Subcutaneous adipose tissue (tissue), 4 donors: Measurements from ENCODE around the gene TMEM170B. TPM values are rescaled to one million over a fixed set of nuclear protein-coding genes. Genes with fewer than 3 reads are reported as not detected.

ENCODE experiments used
- CTCF ChIP-seq: fragments of 450-650 bp; IDR thresholded peaks from one replicate; pipeline ENCODE4 v1.5.1; 2016; ENCODE audit warnings: low read depth, mild to moderate bottlenecking, control low read depth, antibody characterized with exemption, moderate library complexity
- total RNA-seq, 4 donors: library from RNA; depleted of rRNA; stranded (reverse); fragments of >200 nt; gene quantifications; one replicate each; pipeline ENCODE4 v1.1.0, GENCODE V29; 2016

TMEM170B gene
- total RNA-seq, 4 donors from 2014 or later: 19.2 to 24.0 (median 23.1) TPM

- no peak for TF ChIP-seq CTCF
These were observed 38.0 kb downstream of the TMEM170B start for GRCh38 chr6:11575408-11576033.

GRCh38 chr6:11580686-11581405 lies 43.3 kb downstream of the TMEM170B start:
- TF ChIP-seq CTCF: no peak

GRCh38 chr6:11584244-11584643 lies 46.7 kb downstream of the TMEM170B start:
- no peak for TF ChIP-seq CTCF

GRCh38 chr6:11585426-11586016 lies 48.0 kb downstream of the TMEM170B start:
- no peak for TF ChIP-seq CTCF

- TF ChIP-seq CTCF: no peak
These were observed 48.6 kb downstream of the TMEM170B start for GRCh38 chr6:11586117-11586516.

- TF ChIP-seq CTCF: no peak
These were observed 49.0 kb downstream of the TMEM170B start for GRCh38 chr6:11586536-11586935.

GRCh38 chr6:11589261-11589660 lies 51.7 kb downstream of the TMEM170B start:
- no peak for TF ChIP-seq CTCF
